Endothelial cell of umbilical vein (primary cell): Measurements from ENCODE around the gene TSPAN5. TPM values are rescaled to one million over a fixed set of nuclear protein-coding genes. Genes with fewer than 3 reads are reported as not detected.

Experiments
- BruUV-seq: library from RNA; stranded (reverse); fragments of 400-500 nt; replicated peaks from 2 replicates; lab custom pipeline; 2021; lab: Mats Ljungman, UMichigan
- CTCF ChIA-PET: fragments of 300-600, 350-600 bp; sonication (Branson Sonifier 250); formaldehyde crosslinking; loops from one replicate; lab custom pipeline; 2021; ENCODE audit warnings: antibody characterized with exemption, inconsistent platforms; lab: Charles Lee
- POLR2A ChIA-PET: fragments of 300-600, 350-600 bp; sonication (Branson Sonifier 250); formaldehyde crosslinking; loops from one replicate; lab custom pipeline; 2021; ENCODE audit warnings: antibody characterized with exemption, inconsistent platforms; lab: Charles Lee
- DNase-seq: peaks from one replicate; pipeline ENCODE4 v3.0.0-alpha.2; 2011; ENCODE audit warnings: low read depth, low spot score
- FAIRE-seq: peaks from 2 replicates; lab custom pipeline; 2011; peaks lifted over from hg19 to GRCh38; lab: Jason Lieb, UNC
- H2AFZ ChIP-seq: 2 replicates; pipeline ENCODE4 v1.6.0; 2012; ENCODE audit warnings: low read depth, low read length, control low read depth, inconsistent platforms
- H3K27ac ChIP-seq: 2 replicates; pipeline ENCODE4 v1.5.1; 2011; ENCODE audit warnings: low read depth, mild to moderate bottlenecking, control low read depth, low read length, moderate library complexity; ENCODE audit not compliant: insufficient read depth
- H3K27me3 ChIP-seq, 2 experiments: 2 replicates each; pipeline versions ENCODE4 v1.6.0 to v1.6.1; 2011; ENCODE audit warnings: low read length in 2 of 2, mixed read lengths in 1 of 2; ENCODE audit not compliant: control insufficient read depth in 2 of 2, insufficient read depth in 2 of 2
- H3K36me3 ChIP-seq, 2 experiments: 2 replicates in 1 of 2; 3 replicates in 1 of 2; pipeline ENCODE4 v1.5.1; 2011; ENCODE audit warnings: low read length in 2 of 2, mild to moderate bottlenecking in 1 of 2, moderate library complexity in 1 of 2; ENCODE audit not compliant: control insufficient read depth in 2 of 2, insufficient read depth in 2 of 2; ENCODE audit errors: extremely low read depth in 1 of 2
- H3K4me1 ChIP-seq: 3 replicates; pipeline ENCODE4 v1.5.1; 2011; ENCODE audit warnings: mild to moderate bottlenecking, low read length; ENCODE audit not compliant: control insufficient read depth, insufficient read depth; ENCODE audit errors: extremely low read depth
- H3K4me2 ChIP-seq: 2 replicates; pipeline ENCODE4 v1.6.1; 2011; ENCODE audit warnings: low read length, control low read depth, mixed read lengths; ENCODE audit not compliant: insufficient read depth
- H3K4me3 ChIP-seq, 3 experiments: fragments of 200-600 bp in 1 of 3; sonication (generic), shearing (Covaris generic) in 1 of 3; replicated peaks in 1 of 3; 2 replicates each; pipeline ENCODE4 v1.5.1; 2011 to 2016; ENCODE audit warnings: control low read depth in 3 of 3, low read length in 3 of 3, mild to moderate bottlenecking in 2 of 3, inconsistent platforms in 1 of 3, low read depth in 1 of 3, moderate library complexity in 1 of 3; ENCODE audit not compliant: insufficient read depth in 1 of 3
- H3K79me2 ChIP-seq: 2 replicates; pipeline ENCODE4 v1.6.0; 2012; ENCODE audit warnings: low read length, inconsistent platforms; ENCODE audit not compliant: control insufficient read depth, insufficient read depth
- H3K9ac ChIP-seq: replicated peaks from 2 replicates; pipeline ENCODE3; 2011; ENCODE audit warnings: low read length, control low read depth; ENCODE audit not compliant: insufficient read depth; ENCODE audit errors: extremely low read depth
- H3K9me1 ChIP-seq: replicated peaks from 3 replicates; pipeline ENCODE4 v1.6.0; 2011; ENCODE audit warnings: mild to moderate bottlenecking, low read length; ENCODE audit not compliant: control insufficient read depth, insufficient read depth; ENCODE audit errors: extremely low read depth
- H3K9me3 ChIP-seq: replicated peaks from 2 replicates; pipeline ENCODE4 v1.5.1; 2012; ENCODE audit warnings: low read length, inconsistent platforms; ENCODE audit not compliant: control insufficient read depth, insufficient read depth
- H4K20me1 ChIP-seq: replicated peaks from 2 replicates; pipeline ENCODE3; 2011; ENCODE audit warnings: mild to moderate bottlenecking, low read length; ENCODE audit not compliant: control insufficient read depth, insufficient read depth; ENCODE audit errors: extremely low read depth
- CTCF ChIP-seq, 2 donors: IDR thresholded peaks; 1 replicate in 1 of 2; 2 replicates in 1 of 2; pipeline ENCODE4 v1.5.1; 2011; ENCODE audit warnings: low read length in 2 of 2, mild to moderate bottlenecking in 2 of 2, moderate library complexity in 2 of 2, control low read depth in 1 of 2, inconsistent platforms in 1 of 2, low read depth in 1 of 2; ENCODE audit not compliant: insufficient read depth in 1 of 2; ENCODE audit errors: extremely low read depth in 1 of 2
- EZH2 ChIP-seq: IDR thresholded peaks from 2 replicates; pipeline ENCODE4 v1.6.1; 2012; ENCODE audit warnings: borderline replicate concordance, low read depth, mild to moderate bottlenecking, moderate library complexity, low read length, inconsistent platforms; ENCODE audit not compliant: severe bottlenecking
- FOS ChIP-seq: IDR thresholded peaks from 2 replicates; pipeline ENCODE4 v1.6.1; 2011; ENCODE audit warnings: mild to moderate bottlenecking, low read length, moderate library complexity, borderline replicate concordance; ENCODE audit not compliant: insufficient read depth
- GATA2 ChIP-seq: IDR thresholded peaks from 2 replicates; pipeline ENCODE4 v1.7.0; 2011; ENCODE audit warnings: low read depth, mild to moderate bottlenecking, moderate library complexity, mixed read lengths, low read length; ENCODE audit not compliant: insufficient read length, insufficient read depth
- JUN ChIP-seq: IDR thresholded peaks from 2 replicates; pipeline ENCODE4 v1.6.1; 2011; ENCODE audit warnings: borderline replicate concordance, low read depth; ENCODE audit not compliant: insufficient read length, insufficient read depth
- MAX ChIP-seq: IDR thresholded peaks from 2 replicates; pipeline ENCODE4 v1.6.1; 2011; ENCODE audit not compliant: insufficient read depth, insufficient read length
- MYC ChIP-seq: IDR thresholded peaks from one replicate; pipeline ENCODE4 v1.6.1; 2011; ENCODE audit warnings: mild to moderate bottlenecking, low read depth, low read length
- POLR2AphosphoS5 ChIP-seq: IDR thresholded peaks from 2 replicates; pipeline ENCODE4 v1.6.1; 2012; ENCODE audit warnings: low read depth, mild to moderate bottlenecking, control low read depth, low read length, moderate library complexity; ENCODE audit not compliant: insufficient read depth
- dilution Hi-C: fragments of 300-500 bp; cut with MboI; formaldehyde crosslinking; loops from one replicate; pipeline ENCODE4 v1.15.0; 2019; ENCODE audit warnings: low sequenced_read_pairs; ENCODE audit not compliant: extremely low pct_ligation_motif_present
- intact Hi-C: fragments of 100-400 bp; cut with micrococcal nuclease; formaldehyde crosslinking; loops from one replicate; pipeline ENCODE4 v1.10.0; 2022
- polyA plus RNA-seq, 4 experiments: library from polyadenylated mRNA; depleted of rRNA in 3 of 4; stranded (reverse) in 3 of 4; unstranded in 1 of 4; fragments of >200 nt; gene quantifications; 2 replicates each; pipeline versions ENCODE4 v1.2.1 to v1.2.3, GENCODE V29; 2011 to 2012; ENCODE audit warnings: missing spikeins in 1 of 4
- total RNA-seq: library from RNA; stranded (reverse); gene quantifications from 2 replicates; pipeline ENCODE4 v1.2.3, GENCODE V29; 2021

The TSPAN5 gene
- total and polyA plus RNA-seq, 2 donors (not counting 3 experiments of a cell fraction or from before 2014, with no cell fraction given): 45.1 to 50.2 TPM

- H3K9ac ChIP-seq: no peak overlapping the region
- dilution Hi-C loops: no loop called here
These were observed 149.4 kb downstream of the TSPAN5 start for GRCh38 chr4:98508829-98509598.

More at GRCh38 chr4:98508829-98509598, 149.4 kb downstream of the TSPAN5 start:
- peaks cover 0 to 2% of the 10 kb centered on the region in 2 experiments for H3K36me3 ChIP-seq
- no peaks in the 10 kb centered on the region for H3K9me3 ChIP-seq
- CTCF ChIA-PET: interaction anchor here (1.2 to 1.9 kb wide), 2 partner anchors 14 to 19 kb away, joined by 3 to 6 read pairs; no protein-coding TSS in a partner anchor
- H2AFZ ChIP-seq: no peak overlapping the region
- H3K4me1 ChIP-seq: no peaks in the 10 kb centered on the region
- POLR2A ChIA-PET: interaction anchor here (0.7 kb wide), 1 partner anchor 13 kb away, joined by 4 read pairs; no protein-coding TSS in a partner anchor
- H3K4me3 ChIP-seq: no peak overlapping the region
- no peaks in the 10 kb centered on the region for H3K9me1 ChIP-seq
- H3K27me3 ChIP-seq: no peaks in the 10 kb centered on the region
- intact Hi-C loops: loop anchor here (5.0 kb wide), 1 partner anchor 118 kb away; no protein-coding TSS in a partner anchor
- no peak for FAIRE-seq
- peaks cover 11% of the 10 kb centered on the region for H3K79me2 ChIP-seq
- no peak overlapping the region for H3K27ac ChIP-seq
- H4K20me1 ChIP-seq: no peaks in the 10 kb centered on the region
- no TSS peak for BruUV-seq
- TF ChIP-seq MYC (no peak), MAX (no peak), JUN (no peak), GATA2 (no peak), CTCF (IDR thresholded peaks at IDR 0.05; ENCODE audit: extremely low read depth in 1 of 2, insufficient read depth in 1 of 2, low read depth in 1 of 2, low read length in 2 of 2) (no peak), FOS (no peak), POLR2AphosphoS5 (no peak), EZH2 (no peak)
- no peak for DNase-seq
- no peak overlapping the region for H3K4me2 ChIP-seq
